Loucy (cell line): Measurements from ENCODE around the gene SMIM15.

ENCODE experiments used
- H2AFZ ChIP-seq: fragments of 200-600 bp; sonication (generic); 2 replicates; pipeline ENCODE4 v1.6.0; 2016; ENCODE audit warnings: antibody characterized with exemption, mild to moderate bottlenecking, low read length, moderate library complexity
- H3F3A ChIP-seq: fragments of 200-600 bp; 2 replicates; pipeline ENCODE4 v1.6.0; 2016; ENCODE audit warnings: antibody characterized with exemption, low read depth, mild to moderate bottlenecking
- H3K27me3 ChIP-seq: fragments of 200-600 bp; sonication (generic); 2 replicates; pipeline ENCODE4 v1.6.1; 2014; ENCODE audit warnings: low read length, mild to moderate bottlenecking; ENCODE audit not compliant: insufficient read depth, poor library complexity, severe bottlenecking
- H3K36me3 ChIP-seq: fragments of 200-600 bp; sonication (generic); 2 replicates; pipeline ENCODE4 v1.6.1; 2016; ENCODE audit warnings: low read length; ENCODE audit not compliant: insufficient read depth
- H3K4me1 ChIP-seq: fragments of 200-600 bp; sonication (generic); 2 replicates; pipeline ENCODE4 v1.5.1; 2014; ENCODE audit warnings: low read length, mild to moderate bottlenecking; ENCODE audit not compliant: insufficient read depth, poor library complexity, severe bottlenecking
- H3K4me2 ChIP-seq: fragments of 200-600 bp; sonication (generic); 2 replicates; pipeline ENCODE4 v1.6.0; 2014; ENCODE audit warnings: antibody characterized with exemption, low read length, low read depth, mild to moderate bottlenecking; ENCODE audit not compliant: poor library complexity, severe bottlenecking
- H3K4me3 ChIP-seq: fragments of 200-600 bp; sonication (generic); 2 replicates; pipeline ENCODE4 v1.5.1; 2014; ENCODE audit warnings: low read length, mild to moderate bottlenecking, mixed read lengths; ENCODE audit not compliant: poor library complexity, severe bottlenecking
- H3K79me2 ChIP-seq: fragments of 200-600 bp; sonication (generic); 2 replicates; pipeline ENCODE4 v1.6.1; 2014; ENCODE audit warnings: low read length; ENCODE audit not compliant: insufficient read depth
- H3K9ac ChIP-seq: fragments of 200-600 bp; sonication (generic); 2 replicates; pipeline ENCODE4 v1.6.0; 2014; ENCODE audit warnings: mild to moderate bottlenecking, low read depth, low read length, moderate library complexity; ENCODE audit not compliant: poor library complexity, severe bottlenecking
- H3K9me2 ChIP-seq: fragments of 200-600 bp; sonication (generic); replicated peaks from 2 replicates; pipeline ENCODE4 v1.6.1; 2016; ENCODE audit warnings: low read depth, low read length, mixed read lengths
- H3K9me3 ChIP-seq: fragments of 200-600 bp; sonication (generic); 2 replicates; pipeline ENCODE4 v1.6.1; 2014; ENCODE audit warnings: mild to moderate bottlenecking, antibody characterized with exemption, low read length, low read depth; ENCODE audit not compliant: insufficient read depth
- H4K20me1 ChIP-seq: fragments of 200-600 bp; sonication (generic); 2 replicates; pipeline ENCODE4 v1.6.0; 2014; ENCODE audit warnings: antibody characterized with exemption, low read length, mild to moderate bottlenecking; ENCODE audit not compliant: insufficient read depth, poor library complexity, severe bottlenecking
- CTCF ChIP-seq: fragments of 200-600 bp; sonication (generic); conservative IDR thresholded peaks from 2 replicates; pipeline ENCODE4 v1.5.1; 2014; ENCODE audit warnings: mild to moderate bottlenecking, antibody characterized with exemption, low read length
- EZH2phosphoT487 ChIP-seq: fragments of 200-600 bp; IDR thresholded peaks from 2 replicates; pipeline ENCODE4 v1.6.1; 2018; ENCODE audit warnings: antibody characterized with exemption, mild to moderate bottlenecking, moderate library complexity, borderline replicate concordance

Gene SMIM15

DNA sequence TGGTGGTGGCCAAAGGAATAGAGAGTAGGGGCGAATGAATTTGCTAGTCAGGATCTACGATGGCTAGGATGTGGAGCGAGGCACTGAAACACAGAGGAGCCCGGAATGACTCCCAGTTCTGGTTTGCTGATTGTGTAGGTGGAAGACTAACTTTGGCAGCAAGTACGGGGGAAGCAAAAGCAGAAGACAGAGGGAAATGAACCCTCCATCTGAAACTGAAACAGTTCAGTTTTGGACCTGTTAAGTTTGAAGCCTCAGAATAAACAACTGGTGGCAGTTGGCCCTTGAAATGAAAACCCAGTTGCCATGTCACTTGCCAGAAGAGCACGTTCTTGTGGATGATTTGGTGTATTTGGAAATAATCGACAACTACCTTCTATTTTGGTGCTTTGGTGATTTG is 15.4 kb upstream of the SMIM15 start:
- Histone ChIP-seq H3K4me3 (no peak overlapping the region), H3K9ac (no peak overlapping the region), H3K9me3 (no peaks in the 10 kb centered on the region), H3K36me3 (no peaks in the 10 kb centered on the region), H2AFZ (no peak overlapping the region), H3K9me2 (no peaks in the 10 kb centered on the region), H4K20me1 (no peaks in the 10 kb centered on the region), H3K79me2 (no peaks in the 10 kb centered on the region), H3K27me3 (no peaks in the 10 kb centered on the region), H3F3A (no peaks in the 10 kb centered on the region), H3K4me1 (peaks cover 5% of the 10 kb centered on the region), H3K4me2 (no peak overlapping the region)
- TF ChIP-seq CTCF (no peak), EZH2phosphoT487 (no peak)

DNA sequence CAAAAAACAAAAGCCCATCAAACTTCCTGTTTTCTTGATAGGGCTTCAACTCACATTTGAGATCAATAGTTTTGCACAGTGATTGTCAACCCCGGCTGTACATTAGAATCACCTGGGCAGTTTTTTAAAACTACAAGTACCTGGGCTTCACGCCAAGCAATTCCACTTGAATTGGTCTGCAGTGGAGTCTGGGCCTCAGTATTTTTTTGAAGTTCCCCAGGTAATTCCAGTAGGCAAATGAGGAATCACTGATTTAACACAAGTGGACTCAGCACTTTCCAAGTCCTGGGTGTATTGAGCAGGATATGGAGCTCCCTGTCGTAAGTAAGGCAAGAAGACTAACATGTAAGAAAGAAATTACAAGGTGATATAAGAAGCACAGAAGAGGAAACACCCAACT is 14.8 kb upstream of the SMIM15 start:
- Histone ChIP-seq H3K27me3 (no peaks in the 10 kb centered on the region), H3F3A (no peaks in the 10 kb centered on the region), H3K36me3 (no peaks in the 10 kb centered on the region), H2AFZ (no peak overlapping the region), H3K79me2 (no peaks in the 10 kb centered on the region), H3K4me1 (peaks cover 5% of the 10 kb centered on the region), H3K9me3 (no peaks in the 10 kb centered on the region), H3K9ac (no peak overlapping the region), H3K4me3 (no peak overlapping the region), H3K4me2 (no peak overlapping the region), H4K20me1 (no peaks in the 10 kb centered on the region), H3K9me2 (no peaks in the 10 kb centered on the region)
- TF ChIP-seq EZH2phosphoT487, result no peak
- no peak for TF ChIP-seq CTCF

GRCh38 chr5:61176631-61177030 is 14.4 kb upstream of the SMIM15 start:
- no peaks in the 10 kb centered on the region for H3K27me3 ChIP-seq
- no peak overlapping the region for H3K4me2 ChIP-seq
- no peaks in the 10 kb centered on the region for H3K9me3 ChIP-seq
- H3K4me1 ChIP-seq, result peaks cover 5% of the 10 kb centered on the region
- no peaks in the 10 kb centered on the region for H3K9me2 ChIP-seq
- no peak overlapping the region for H2AFZ ChIP-seq
- no peaks in the 10 kb centered on the region for H3F3A ChIP-seq
- TF ChIP-seq CTCF (no peak), EZH2phosphoT487 (no peak)
- H4K20me1 ChIP-seq, result no peaks in the 10 kb centered on the region
- H3K79me2 ChIP-seq, result no peaks in the 10 kb centered on the region
- H3K36me3 ChIP-seq, result no peaks in the 10 kb centered on the region
- H3K4me3 ChIP-seq, result no peak overlapping the region
- no peak overlapping the region for H3K9ac ChIP-seq
